ENCODE results near the gene DIP2B.
"Not testable (repeated sequence)": the region's sequence is repeated elsewhere in the genome, so short reads cannot be mapped to it uniquely, and the experiment has no call there.

The DIP2B gene

DNA sequence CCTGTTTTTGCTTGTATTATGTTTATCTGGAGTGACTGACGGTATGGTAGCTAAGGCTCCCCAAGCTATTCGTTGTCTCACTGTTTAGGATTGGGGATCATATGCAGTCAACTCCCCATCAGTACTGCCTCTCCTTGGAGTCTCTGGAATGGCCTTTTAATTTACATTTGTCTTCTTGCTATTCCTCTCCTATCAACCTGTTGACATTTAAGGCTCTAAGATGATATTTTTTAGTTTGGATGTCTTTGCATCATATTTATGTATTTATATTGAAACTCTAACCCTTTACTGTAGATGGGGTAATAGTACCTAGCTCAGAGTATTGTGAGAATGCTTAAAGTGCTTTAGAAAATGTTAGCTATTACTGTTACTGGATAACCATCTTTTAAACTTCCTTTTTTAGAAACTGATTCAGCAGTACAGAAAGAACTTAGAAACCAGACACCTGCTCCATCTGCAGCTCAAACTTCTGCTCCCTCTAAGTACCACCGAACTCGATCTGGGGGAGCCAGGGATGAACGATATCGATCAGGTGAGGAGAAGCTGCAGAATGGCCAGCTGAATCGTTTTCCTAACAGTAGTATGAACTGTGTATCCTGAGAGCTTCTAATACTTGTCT is 135.6 kb downstream of the DIP2B start:
- no peak for DNase-seq

DNA sequence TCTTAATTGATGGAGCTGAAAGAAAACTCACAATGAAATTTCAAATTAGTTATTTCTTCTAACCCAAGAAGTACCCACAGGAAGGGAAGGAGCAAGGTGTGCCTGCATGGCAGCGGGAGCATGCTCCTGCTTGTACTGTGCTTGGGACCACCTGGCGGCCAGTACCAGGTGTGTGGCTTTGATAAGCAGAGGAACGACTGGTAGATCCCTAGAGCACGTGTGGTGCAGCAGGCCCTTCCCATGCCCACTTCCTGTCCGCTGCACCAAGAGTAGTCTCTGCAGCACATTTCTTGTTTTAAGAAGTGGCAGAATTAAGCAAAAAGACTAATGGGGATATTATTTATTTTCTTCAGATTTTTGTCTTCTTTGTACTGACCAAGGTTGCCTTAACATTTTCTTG is 136.8 kb downstream of the DIP2B start:
- DNase-seq = no peak

- no peak for DNase-seq
Observed at GRCh38 chr12:50642035-50642451, 137.3 kb downstream of the DIP2B start.

- DNase-seq = peak; percentile 17
Observed at GRCh38 chr12:50642761-50643160, 138.0 kb downstream of the DIP2B start.

DNA sequence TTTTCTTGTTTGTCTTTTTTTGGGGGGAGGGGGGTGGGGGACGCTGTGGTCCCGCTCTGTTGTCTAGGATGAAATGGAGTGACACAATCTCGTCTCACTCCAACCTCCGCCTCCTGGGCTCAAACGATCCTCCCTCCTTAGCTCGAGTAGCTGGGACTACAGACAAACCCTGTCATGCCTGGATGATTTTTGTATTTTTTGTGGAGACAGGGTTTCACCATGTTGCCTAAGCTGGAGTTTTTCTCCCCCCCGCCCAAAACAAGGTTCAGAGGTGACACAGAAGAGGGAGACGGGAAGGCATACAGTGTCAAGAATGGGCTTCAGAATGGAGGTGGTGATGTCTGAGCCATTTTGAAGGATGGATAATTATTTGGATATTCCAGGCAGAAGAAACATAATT is 142.2 kb downstream of the DIP2B start:
- no peak for DNase-seq

- no peak for DNase-seq
Observed at GRCh38 chr12:50647479-50647878, 142.7 kb downstream of the DIP2B start.

DNA sequence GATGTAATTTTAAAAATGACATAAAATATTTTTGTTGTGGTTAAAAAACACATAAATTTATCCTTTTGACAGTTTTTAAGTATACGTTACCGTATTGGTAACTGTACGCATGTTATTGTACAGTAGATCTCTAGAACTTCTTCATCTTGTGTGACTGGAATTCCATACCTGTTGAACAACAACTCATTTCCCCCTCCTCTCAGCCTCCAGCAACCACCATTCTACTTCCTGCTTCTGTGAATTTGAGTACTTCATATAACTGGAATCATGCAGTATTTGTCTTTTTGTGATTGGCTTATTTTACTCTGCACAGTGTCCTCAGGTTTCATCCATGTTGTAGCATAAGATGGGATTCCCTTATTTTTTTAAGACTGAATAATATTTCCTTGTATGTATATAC is 145.5 kb downstream of the DIP2B start:
- no peak for DNase-seq

DNA sequence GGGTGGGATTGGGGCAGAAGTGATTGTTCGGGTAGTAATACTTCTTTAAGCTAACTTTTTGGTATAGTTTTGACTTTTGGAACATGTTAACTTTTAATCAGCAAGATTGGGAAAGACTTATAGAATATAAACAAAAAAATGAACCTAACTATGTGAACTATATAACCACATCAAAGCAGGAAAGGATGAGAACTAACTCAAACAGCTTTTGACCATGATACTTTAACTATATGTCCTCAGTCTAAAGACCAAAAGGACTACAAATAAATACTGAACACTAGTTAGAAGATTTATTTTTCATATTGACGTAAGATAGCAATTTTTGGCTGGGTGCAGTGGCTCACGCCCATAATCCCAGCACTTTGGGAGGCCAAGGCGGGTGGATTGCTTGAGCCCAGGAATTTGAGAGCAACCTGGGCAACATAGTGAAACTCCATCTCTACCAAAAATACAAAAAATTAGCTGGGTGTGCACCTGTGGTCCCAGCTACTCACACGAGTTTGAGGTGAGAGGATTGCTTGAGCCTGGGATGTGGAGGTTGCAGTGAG is 150.7 kb downstream of the DIP2B start:
- no peak for DNase-seq

- DNase-seq = no peak
Observed at GRCh38 chr12:50659260-50659659, 154.5 kb downstream of the DIP2B start.

- no peak for DNase-seq
Observed at GRCh38 chr12:50659690-50660424, 155.1 kb downstream of the DIP2B start.

DNA sequence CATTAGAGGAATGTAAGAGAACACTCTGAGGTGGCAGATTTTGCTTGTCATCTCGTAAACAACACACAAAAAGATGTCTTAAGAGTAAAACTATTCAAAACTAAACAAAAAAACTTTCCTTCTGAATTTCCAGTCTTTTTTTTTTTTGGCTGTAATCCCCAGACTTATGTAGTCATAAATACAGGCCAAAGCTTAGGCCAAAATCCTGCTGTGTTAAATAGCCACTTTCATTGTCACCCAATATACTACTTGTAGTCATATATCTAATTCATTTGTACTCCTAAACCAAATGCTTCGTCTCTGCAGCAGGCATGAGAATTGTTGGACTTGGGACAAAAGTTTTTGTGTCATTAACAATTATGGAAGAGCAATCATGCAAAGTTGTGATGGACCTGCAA is 155.6 kb downstream of the DIP2B start:
- no peak for DNase-seq

DNA sequence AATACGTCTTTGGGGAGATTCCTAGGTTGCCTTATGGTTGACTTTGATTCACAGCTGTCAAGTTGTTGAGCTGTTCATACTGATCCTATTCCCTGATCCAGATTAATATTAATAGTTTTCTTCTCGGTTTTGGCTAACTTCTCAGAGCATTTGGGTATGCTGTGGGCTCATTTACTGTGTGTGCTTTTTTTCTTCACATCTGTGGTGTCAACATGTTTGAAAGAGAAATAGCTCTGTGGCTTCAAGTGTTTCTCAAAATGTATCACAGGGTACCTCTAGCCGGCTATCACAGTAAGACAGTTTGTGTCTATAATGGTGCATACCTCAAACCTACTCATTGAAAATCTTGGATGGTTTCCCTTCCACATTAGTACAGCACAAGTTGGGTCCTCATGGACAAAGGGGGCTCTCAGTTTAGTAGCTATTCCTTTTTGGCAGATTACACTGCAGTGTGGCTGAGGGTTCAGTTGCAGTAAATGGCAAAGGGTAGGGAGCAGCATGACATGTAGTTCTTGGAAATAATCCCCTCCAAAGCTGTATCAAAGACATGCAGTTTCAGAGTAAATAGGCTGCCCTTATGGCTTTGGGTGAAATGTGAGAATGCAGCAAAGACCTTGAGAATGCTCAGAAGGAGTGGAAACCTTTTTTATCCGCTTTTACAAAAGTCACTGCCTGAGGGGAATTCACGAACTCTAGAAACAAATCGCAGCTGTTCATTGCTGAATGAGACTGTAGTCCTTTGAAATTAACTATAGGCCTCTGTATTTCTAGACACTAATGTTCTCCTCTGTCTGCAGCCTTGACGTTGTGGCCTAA is 156.7 kb downstream of the DIP2B start:
- DNase-seq = peak; percentile 23

- no peak for DNase-seq
Observed at GRCh38 chr12:50662116-50662510, 157.3 kb downstream of the DIP2B start.

GRCh38 chr12:50665170-50665569 is 160.4 kb downstream of the DIP2B start:
- no peak for DNase-seq

- no peak for DNase-seq
Observed at GRCh38 chr12:50665609-50666008, 160.8 kb downstream of the DIP2B start.

DNA sequence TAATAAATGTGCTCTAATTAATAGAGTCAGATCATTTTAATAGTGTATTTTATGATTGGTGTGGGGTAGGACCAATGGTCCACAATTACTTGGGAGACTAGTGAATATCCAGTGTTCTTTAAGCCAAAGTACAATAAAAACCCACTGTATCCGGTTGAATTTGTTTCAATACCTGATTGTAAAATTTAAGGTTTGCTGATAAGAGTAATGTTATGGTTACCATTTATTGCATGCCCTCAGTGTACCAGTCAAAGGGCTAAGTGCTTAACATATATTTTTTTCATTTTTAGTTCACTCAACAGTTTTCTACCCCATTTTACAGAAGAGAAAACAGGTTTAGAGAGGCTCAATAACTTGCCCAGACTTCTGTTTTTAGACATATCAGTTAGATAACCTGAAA is 161.2 kb downstream of the DIP2B start:
- DNase-seq = no peak

GRCh38 chr12:50672158-50672557 is 167.4 kb downstream of the DIP2B start:
- DNase-seq = no peak

DNA sequence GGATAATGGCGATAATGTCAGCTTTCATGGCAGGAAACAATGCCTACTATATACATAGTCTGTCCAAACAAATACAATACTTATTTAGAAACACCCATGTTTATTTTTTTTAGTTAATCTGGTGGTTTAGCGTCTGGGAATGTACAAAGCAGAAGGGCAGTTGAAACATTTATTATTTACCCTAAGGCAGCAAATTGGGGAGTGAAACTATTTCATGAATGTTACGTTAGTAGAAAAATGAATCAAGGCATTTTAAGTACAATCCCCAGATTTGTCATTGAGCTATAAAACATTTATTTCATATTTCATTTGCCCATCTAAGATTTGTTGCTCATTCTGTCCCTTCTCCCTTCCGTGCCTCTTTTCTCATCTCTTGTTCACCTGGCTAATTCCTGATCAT is 172.0 kb downstream of the DIP2B start:
- DNase-seq = no peak

- DNase-seq = peak; percentile 15
Observed at GRCh38 chr12:50677858-50678257, 173.1 kb downstream of the DIP2B start.

- no peak for DNase-seq
Observed at GRCh38 chr12:50678650-50679365, 174.0 kb downstream of the DIP2B start.

DNA sequence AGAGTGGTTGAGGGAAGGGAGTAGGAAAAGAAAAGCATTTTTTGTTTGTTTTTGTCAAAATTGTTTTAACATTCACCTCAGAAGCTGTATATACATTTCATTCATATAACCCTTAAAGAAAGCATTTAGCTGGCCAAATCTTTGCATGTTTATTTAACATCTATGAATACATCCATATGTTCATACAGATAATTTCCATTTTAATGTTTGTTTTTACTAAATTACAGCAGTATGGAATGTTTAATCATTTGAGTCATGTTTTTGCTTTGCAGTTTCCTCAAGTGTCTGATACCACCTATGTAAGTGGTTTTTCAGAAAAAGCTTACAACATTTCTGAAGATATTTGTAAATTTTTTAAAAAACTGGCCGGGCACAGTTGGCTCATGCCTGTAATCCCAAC is 174.8 kb downstream of the DIP2B start:
- peak; percentile 15 for DNase-seq

- not testable (repeated sequence) for DNase-seq
Observed at GRCh38 chr12:50681064-50681463, 176.3 kb downstream of the DIP2B start.

DNA sequence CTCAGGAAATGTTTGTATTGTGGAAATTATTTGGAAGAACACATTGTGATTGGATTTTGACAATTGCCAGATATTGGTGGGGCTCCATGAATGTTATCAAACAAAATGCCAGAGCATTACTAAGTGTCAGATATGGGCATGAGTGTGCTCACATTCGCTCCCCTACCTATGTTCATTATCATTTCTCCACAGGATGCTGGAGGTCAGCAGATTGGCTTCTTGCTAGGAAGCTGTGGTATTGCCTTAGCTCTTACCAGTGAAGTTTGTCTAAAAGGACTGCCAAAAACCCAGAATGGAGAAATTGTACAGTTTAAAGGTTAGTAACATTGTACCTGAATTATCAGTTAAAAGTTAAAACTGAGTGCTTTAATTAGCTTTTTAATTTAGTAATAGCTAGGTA is 180.9 kb downstream of the DIP2B start:
- no peak for DNase-seq

All from eye (tissue), 1 donor.